ENCODE results near the gene MMP13.
A peak's percentile ranks its signal among the peaks of the same experiment; 100 is the strongest.
"Not testable (repeated sequence)": the region's sequence is repeated elsewhere in the genome, so short reads cannot be mapped to it uniquely, and the experiment has no call there.

The MMP13 gene

DNA sequence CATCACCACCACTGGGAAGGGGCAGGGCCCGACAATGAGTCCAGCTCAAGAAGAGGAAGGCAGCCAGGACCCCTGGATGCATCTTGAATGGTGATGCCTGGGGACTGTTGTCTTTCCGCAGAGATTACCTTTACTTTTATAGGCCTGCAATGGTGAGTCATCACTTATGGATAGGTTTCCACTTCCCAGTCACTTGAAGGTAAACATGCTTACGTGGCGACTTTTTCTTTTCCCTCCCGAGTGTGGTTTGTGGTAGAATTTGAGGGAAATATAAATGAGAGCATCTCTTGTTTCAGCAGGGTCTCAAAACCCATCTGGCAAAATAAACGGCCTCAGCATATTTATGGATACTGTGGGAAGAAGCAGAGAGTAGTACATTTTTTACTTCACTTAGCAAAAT is at the start of gene MMP13:
TSS of gene MMP13 (minus strand) at position 109 of the 400 bp plus-strand sequence. CDS start at position 82, 27 bp downstream.
- no peaks in the 10 kb centered on the region for H4K20me1 ChIP-seq
- no peak within 1 kb of the TSS for H3K9ac ChIP-seq
- H3K36me3 ChIP-seq: no peaks in the 10 kb centered on the region
- no peak within 1 kb of the TSS for H3K4me2 ChIP-seq
- H3K9me3 ChIP-seq (replicated peaks in 1 of 11): no peaks in the 10 kb centered on the region
- no peak for TF ChIP-seq Cebpa-rat (IDR thresholded peaks at IDR 0.05)
- H3K4me1 ChIP-seq: no peaks in the 10 kb centered on the region
- H3K27ac ChIP-seq: no peak within 1 kb of the TSS
- H3K4me3 ChIP-seq: no peak within 1 kb of the TSS
- no peaks in the 10 kb centered on the region for H3K27me3 ChIP-seq

DNA sequence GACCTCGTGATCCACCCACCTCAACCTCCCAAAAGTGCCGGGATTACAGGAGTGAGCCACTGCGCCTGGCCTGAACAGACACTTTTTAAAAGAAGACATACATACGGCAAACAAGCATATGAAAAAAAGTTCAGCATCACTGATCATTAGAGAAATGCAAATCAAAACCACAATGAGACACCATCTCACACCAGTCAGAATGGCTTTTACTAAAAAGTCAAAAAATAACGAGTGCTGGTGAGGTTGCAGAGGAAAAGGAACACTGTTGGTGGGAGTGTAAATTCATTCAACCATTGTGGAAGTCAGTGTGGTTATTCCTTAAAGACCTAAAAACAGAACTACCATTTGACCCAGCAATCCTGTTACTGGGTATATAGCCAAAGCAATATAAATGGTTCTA is 48.7 kb upstream of the MMP13 start:
- not testable (repeated sequence) for H3K9ac ChIP-seq; H3K9me3 ChIP-seq (replicated peaks in 1 of 11); H3K36me3 ChIP-seq; H4K20me1 ChIP-seq; H3K4me2 ChIP-seq; H3K4me3 ChIP-seq; H3K27ac ChIP-seq; H3K27me3 ChIP-seq
- H3K4me1 ChIP-seq: peaks cover 0 to 19% (median 0%) of the 10 kb centered on the region in 10 experiments; a peak in 4 of 20 replicates

DNA sequence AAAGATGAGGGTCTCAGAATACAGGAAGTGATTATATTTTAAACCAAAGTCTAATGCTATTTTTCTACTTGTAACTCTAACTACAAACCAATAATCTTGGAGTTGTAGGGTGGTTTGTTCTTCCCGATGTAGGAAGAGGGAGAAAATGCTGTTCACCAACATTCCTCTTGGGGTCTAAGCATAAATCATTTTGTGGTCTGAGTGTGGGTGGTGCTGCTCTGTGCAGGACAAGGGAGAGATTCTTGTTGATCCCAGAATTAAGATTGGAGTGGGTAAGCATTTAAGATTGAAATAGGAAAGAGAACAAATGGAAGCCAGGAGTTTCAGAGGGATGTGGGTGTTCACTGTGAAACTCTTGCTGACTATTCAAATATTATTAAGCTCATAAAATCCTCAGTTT is 38.6 kb upstream of the MMP13 start:
- Histone ChIP-seq H3K9me3 (replicated peaks in 1 of 11) (0 out of 22 replicates have a peak, but pooled peaks cover 0 to 2% (median 0%) of the 10 kb centered on the region in 11 experiments), H3K4me3 (no peak overlapping the region), H3K4me1 (peaks cover 0 to 24% (median 9%) of the 10 kb centered on the region in 10 experiments; a peak in 12 of 20 replicates), H4K20me1 (no peaks in the 10 kb centered on the region), H3K27ac (no peak overlapping the region), H3K36me3 (no peaks in the 10 kb centered on the region), H3K4me2 (no peak overlapping the region), H3K9ac (no peak overlapping the region), H3K27me3 (no peaks in the 10 kb centered on the region)
- no peak for TF ChIP-seq Cebpa-rat (IDR thresholded peaks at IDR 0.05)

GRCh38 chr11:102991776-102992175 is 36.2 kb upstream of the MMP13 start:
- Histone ChIP-seq H3K36me3 (no peaks in the 10 kb centered on the region), H3K9me3 (replicated peaks in 1 of 11) (no peaks in the 10 kb centered on the region), H3K4me2 (no peak overlapping the region), H3K4me1 (peaks cover 0 to 29% (median 9%) of the 10 kb centered on the region in 10 experiments; a peak in 12 of 20 replicates), H3K9ac (no peak overlapping the region), H3K27me3 (no peaks in the 10 kb centered on the region), H3K4me3 (no peak overlapping the region), H4K20me1 (no peaks in the 10 kb centered on the region), H3K27ac (no peak overlapping the region)
- TF ChIP-seq Cebpa-rat (IDR thresholded peaks at IDR 0.05): no peak

GRCh38 chr11:102990145-102990544 is 34.6 kb upstream of the MMP13 start:
- no peak overlapping the region for H3K4me3 ChIP-seq
- H3K27ac ChIP-seq: no peak overlapping the region
- H3K4me1 ChIP-seq: peaks cover 0 to 29% (median 0%) of the 10 kb centered on the region in 10 experiments; a peak in 7 of 20 replicates
- H3K4me2 ChIP-seq: no peak overlapping the region
- no peaks in the 10 kb centered on the region for H3K9me3 ChIP-seq (replicated peaks in 1 of 11)
- H3K36me3 ChIP-seq: no peaks in the 10 kb centered on the region
- H3K27me3 ChIP-seq: no peaks in the 10 kb centered on the region
- TF ChIP-seq Cebpa-rat (IDR thresholded peaks at IDR 0.05): no peak
- no peak overlapping the region for H3K9ac ChIP-seq
- no peaks in the 10 kb centered on the region for H4K20me1 ChIP-seq

DNA sequence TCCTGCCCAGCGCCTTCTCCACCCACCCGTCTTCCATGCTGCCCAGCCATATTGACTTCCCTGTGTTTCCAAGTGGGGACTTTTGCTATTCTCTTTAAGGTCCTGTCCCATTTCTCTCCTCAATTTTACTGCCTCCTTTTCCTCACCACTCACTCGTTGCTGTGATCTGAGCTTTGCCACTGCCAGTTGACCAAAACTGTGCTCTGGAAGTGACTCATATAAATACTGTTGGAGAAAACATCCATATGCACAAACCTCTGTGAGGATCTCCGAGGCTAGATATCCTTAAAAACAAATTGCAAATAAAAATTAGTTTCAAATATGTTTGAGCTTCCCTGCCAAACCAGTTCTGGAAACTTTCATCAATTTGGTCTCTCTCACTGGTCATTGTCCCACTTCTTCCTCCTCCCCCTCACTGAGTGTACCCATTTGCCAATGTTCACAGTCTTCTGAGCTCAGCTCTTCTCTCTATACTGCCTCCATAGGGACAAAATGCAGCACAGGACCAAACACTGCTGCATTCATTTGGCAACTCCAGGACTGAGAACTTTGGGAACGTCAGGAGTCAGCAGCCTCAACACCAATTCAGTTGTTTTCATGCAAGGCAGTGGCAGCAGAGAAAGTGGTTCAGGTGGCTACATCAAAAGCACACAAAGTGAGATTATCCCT is 34.0 kb upstream of the MMP13 start:
- TF ChIP-seq Cebpa-rat (IDR thresholded peaks at IDR 0.05): no peak
- Histone ChIP-seq H3K9ac (no peak overlapping the region), H3K36me3 (no peaks in the 10 kb centered on the region), H3K4me1 (peaks cover 0 to 35% (median 0%) of the 10 kb centered on the region in 10 experiments; a peak in 7 of 20 replicates), H3K27ac (no peak overlapping the region), H3K4me2 (no peak overlapping the region), H3K4me3 (no peak overlapping the region), H3K27me3 (no peaks in the 10 kb centered on the region), H3K9me3 (replicated peaks in 1 of 11) (no peaks in the 10 kb centered on the region), H4K20me1 (no peaks in the 10 kb centered on the region)

DNA sequence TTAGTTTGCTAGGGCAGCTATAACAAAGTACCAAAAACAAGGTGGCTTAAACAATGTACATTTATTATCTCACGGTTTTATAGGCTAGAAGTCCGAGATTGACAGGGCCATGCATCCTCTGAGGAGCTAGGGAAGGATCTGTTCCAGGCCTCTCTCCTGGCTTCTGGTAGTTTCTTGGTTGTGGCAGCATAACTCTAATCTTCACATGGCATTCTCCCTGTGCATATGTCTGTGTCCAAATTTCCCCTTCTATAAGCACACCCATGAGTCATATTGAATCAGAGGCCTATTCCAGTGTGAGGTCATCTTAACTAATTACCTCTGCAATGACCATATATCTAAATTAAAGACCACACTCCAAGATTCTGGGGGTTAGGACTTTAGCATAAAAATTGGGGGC is 31.3 kb upstream of the MMP13 start:
- H3K36me3 ChIP-seq: no peaks in the 10 kb centered on the region
- H3K27me3 ChIP-seq: no peaks in the 10 kb centered on the region
- no peaks in the 10 kb centered on the region for H3K9me3 ChIP-seq (replicated peaks in 1 of 11)
- no peak for TF ChIP-seq Cebpa-rat (IDR thresholded peaks at IDR 0.05)
- no peak overlapping the region for H3K4me3 ChIP-seq
- H3K27ac ChIP-seq: no peak overlapping the region; a peak in 1 of 22 replicates
- H3K4me2 ChIP-seq: peak overlapping the region in 3 of 11 experiments; percentile 20 to 71 (median 47); a peak in 4 of 22 replicates
- H3K9ac ChIP-seq: no peak overlapping the region
- peaks cover 0 to 30% (median 0%) of the 10 kb centered on the region in 10 experiments; a peak in 7 of 20 replicates for H3K4me1 ChIP-seq
- H4K20me1 ChIP-seq: no peaks in the 10 kb centered on the region

DNA sequence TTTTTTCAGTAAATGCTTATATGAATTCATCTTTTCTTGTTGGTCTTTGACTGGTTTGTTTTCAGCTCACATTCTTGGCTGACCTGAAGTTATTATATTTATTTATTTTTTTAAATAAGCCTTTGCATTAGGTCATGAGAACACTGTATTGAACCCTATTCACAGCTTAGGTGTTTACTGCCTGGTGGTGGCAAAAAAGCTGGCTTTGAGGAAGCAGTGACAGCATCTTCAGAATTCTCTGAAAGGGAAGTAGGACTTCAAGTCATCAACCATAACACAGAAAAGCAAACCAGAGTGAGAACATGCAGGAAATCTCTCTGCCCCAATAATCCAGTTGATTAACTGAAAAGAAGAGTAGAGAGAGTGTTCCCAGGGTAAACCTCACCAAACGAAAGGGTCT is 30.3 kb upstream of the MMP13 start:
- Histone ChIP-seq H3K27ac (peak overlapping the region in 2 of 11 experiments; percentile 8; a peak in 2 of 22 replicates), H4K20me1 (no peaks in the 10 kb centered on the region), H3K4me3 (no peak overlapping the region), H3K9me3 (replicated peaks in 1 of 11) (no peaks in the 10 kb centered on the region), H3K4me2 (peak overlapping the region in 3 of 11 experiments; percentile 20 to 71 (median 47); a peak in 5 of 22 replicates), H3K9ac (no peak overlapping the region; a peak in 1 of 22 replicates), H3K4me1 (peaks cover 0 to 34% (median 0%) of the 10 kb centered on the region in 10 experiments; a peak in 7 of 20 replicates), H3K36me3 (no peaks in the 10 kb centered on the region), H3K27me3 (no peaks in the 10 kb centered on the region)
- TF ChIP-seq Cebpa-rat (IDR thresholded peaks at IDR 0.05): no peak

DNA sequence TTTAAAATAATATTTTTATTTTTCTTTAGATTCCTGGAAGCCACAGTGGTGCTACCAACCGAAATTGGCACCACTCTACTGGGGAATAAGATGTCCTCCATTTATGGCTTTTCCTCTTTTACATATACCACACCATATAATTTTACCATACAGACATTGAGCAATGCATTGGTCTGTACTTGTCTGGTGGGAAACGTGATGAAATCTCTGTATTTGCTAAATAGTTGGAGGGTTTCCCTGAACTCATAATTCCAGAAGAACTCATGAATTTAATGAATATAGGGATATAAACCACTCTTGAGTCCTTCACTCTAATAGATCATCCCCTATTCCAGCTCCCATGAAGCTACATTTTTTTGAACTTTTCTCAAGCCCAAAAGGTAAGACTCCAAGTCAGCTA is 28.0 kb upstream of the MMP13 start:
- Histone ChIP-seq H3K9ac (no peak overlapping the region), H3K4me1 (peaks cover 0 to 34% (median 0%) of the 10 kb centered on the region in 10 experiments; a peak in 7 of 20 replicates), H3K4me2 (no peak overlapping the region), H3K27ac (no peak overlapping the region), H3K27me3 (no peaks in the 10 kb centered on the region), H3K36me3 (no peaks in the 10 kb centered on the region), H3K9me3 (replicated peaks in 1 of 11) (peaks cover 0 to 11% (median 0%) of the 10 kb centered on the region in 11 experiments; a peak in 3 of 22 replicates), H4K20me1 (no peaks in the 10 kb centered on the region), H3K4me3 (no peak overlapping the region)
- no peak for TF ChIP-seq Cebpa-rat (IDR thresholded peaks at IDR 0.05)

Data from BLaER1 treated with 17β-estradiol and CSF1 and Interleukin-3, amounts not matched to agents 10 nM and 100 nM (cell line).